GM23248 (cell line): ENCODE measurements around the gene SHC2. TPM values are rescaled to one million over a fixed set of nuclear protein-coding genes. Genes with fewer than 3 reads are reported as not detected.

Source experiments
- DNase-seq: peaks from one replicate; pipeline ENCODE4 v3.0.0-alpha.2; 2015
- H2AFZ ChIP-seq: fragments of 200-600 bp; sonication (generic); 2 replicates; pipeline ENCODE4 v1.6.1; 2016; ENCODE audit warnings: antibody characterized with exemption
- H3F3A ChIP-seq: fragments of 200-600 bp; sonication (generic); 2 replicates; pipeline ENCODE4 v1.6.1; 2016; ENCODE audit warnings: mild to moderate bottlenecking, antibody characterized with exemption, mixed run types; ENCODE audit not compliant: insufficient read depth
- H3K27ac ChIP-seq: fragments of 200-600 bp; sonication (generic); 2 replicates; pipeline ENCODE4 v1.5.1; 2016; ENCODE audit warnings: mild to moderate bottlenecking
- H3K27me3 ChIP-seq: fragments of 200-600 bp; sonication (generic); replicated peaks from 2 replicates; pipeline ENCODE4 v1.6.1; 2016; ENCODE audit warnings: mild to moderate bottlenecking; ENCODE audit not compliant: insufficient read depth
- H3K36me3 ChIP-seq: fragments of 200-600 bp; sonication (generic); 2 replicates; pipeline ENCODE4 v1.6.1; 2016; ENCODE audit warnings: low read depth, mild to moderate bottlenecking
- H3K4me1 ChIP-seq: fragments of 200-600 bp; sonication (generic); 2 replicates; pipeline ENCODE4 v1.6.1; 2016; ENCODE audit warnings: mild to moderate bottlenecking; ENCODE audit not compliant: insufficient read depth
- H3K4me2 ChIP-seq: fragments of 200-600 bp; sonication (generic); one replicate; pipeline ENCODE4 v1.6.1; 2016; ENCODE audit warnings: mild to moderate bottlenecking; ENCODE audit not compliant: unreplicated experiment
- H3K4me3 ChIP-seq: fragments of 200-600 bp; sonication (generic); 2 replicates; pipeline ENCODE4 v1.5.1; 2016; ENCODE audit warnings: mild to moderate bottlenecking
- H3K79me2 ChIP-seq: fragments of 200-600 bp; sonication (generic); 2 replicates; pipeline ENCODE4 v1.6.1; 2016; ENCODE audit warnings: mild to moderate bottlenecking; ENCODE audit not compliant: insufficient read depth
- H3K9ac ChIP-seq: fragments of 200-600 bp; sonication (generic); 2 replicates; pipeline ENCODE4 v1.6.1; 2016; ENCODE audit warnings: mild to moderate bottlenecking
- H3K9me2 ChIP-seq: fragments of 200-600 bp; sonication (generic); 2 replicates; pipeline ENCODE4 v1.6.1; 2016; ENCODE audit warnings: mixed run types, mild to moderate bottlenecking, moderate library complexity; ENCODE audit not compliant: insufficient read depth
- H3K9me3 ChIP-seq: fragments of 200-600 bp; sonication (generic); one replicate; pipeline ENCODE4 v1.6.1; 2017; ENCODE audit warnings: low read depth
- H4K20me1 ChIP-seq: fragments of 200-600 bp; sonication (generic); 2 replicates; pipeline ENCODE4 v1.6.0; 2016; ENCODE audit not compliant: insufficient read depth
- EZH2 ChIP-seq: fragments of 200-600 bp; sonication (generic); IDR thresholded peaks from 2 replicates; pipeline ENCODE4 v1.6.1; 2018; ENCODE audit warnings: antibody characterized with exemption, mild to moderate bottlenecking; ENCODE audit not compliant: insufficient read depth, poor library complexity, severe bottlenecking
- EZH2phosphoT487 ChIP-seq: fragments of 200-600 bp; sonication (generic); IDR thresholded peaks from 2 replicates; pipeline ENCODE4 v1.6.1; 2018; ENCODE audit warnings: antibody characterized with exemption, moderate library complexity, mild to moderate bottlenecking, low read depth; ENCODE audit not compliant: insufficient read depth
- WGBS, 2 experiments: methylation state at CpG; one replicate each; pipeline ENCODE4 v1.1.6; 2015 to 2017; ENCODE audit warnings: low lambda C conversion rate in 2 of 2, low coverage in 1 of 2; ENCODE audit errors: missing lambda C conversion rate in 2 of 2; 5-methylcytosine and 5-hydroxymethylcytosine counted together
- in situ Hi-C: fragments of 300-500 bp; cut with MboI; formaldehyde crosslinking; loops from 2 replicates; pipeline ENCODE4 v1.15.0; 2020
- polyA plus RNA-seq: library from polyadenylated mRNA; unstranded; fragments of >200 nt; fragmentation: Nextera tagmentation; extraction: Ambion mirVana; gene quantifications from 2 replicates; pipeline ENCODE4 v1.2.1, GENCODE V29; 2016
- total RNA-seq: library from RNA; depleted of rRNA; stranded (reverse); fragments of >200 nt; shearing (Covaris generic); gene quantifications from 2 replicates; pipeline ENCODE4 v1.2.3, GENCODE V29; 2014

Gene SHC2
- total and polyA plus RNA-seq, 2 experiments from 2014 or later, result not detected

- Histone ChIP-seq H3F3A (no peaks in the 10 kb centered on the region), H2AFZ (no peak overlapping the region), H3K36me3 (no peaks in the 10 kb centered on the region), H3K4me3 (no peak overlapping the region), H3K4me1 (no peaks in the 10 kb centered on the region), H3K9me3 (no peaks in the 10 kb centered on the region), H3K9ac (no peak overlapping the region), H3K4me2 (no peak overlapping the region), H3K27ac (no peak overlapping the region), H3K79me2 (no peaks in the 10 kb centered on the region), H4K20me1 (no peaks in the 10 kb centered on the region), H3K9me2 (no peaks in the 10 kb centered on the region), H3K27me3 (no peaks in the 10 kb centered on the region; the same call in 1 of the 2 replicates)
- in situ Hi-C loops, result no loop called here
- no peak for DNase-seq
- WGBS, 2 experiments, result 75 to 76% methylated on average over 27 to 31 of the region's 31 CpGs
- no peak for TF ChIP-seq EZH2phosphoT487
- no peak for TF ChIP-seq EZH2
These were observed 40.9 kb downstream of the SHC2 start for GRCh38 chr19:419721-420515.

DNA sequence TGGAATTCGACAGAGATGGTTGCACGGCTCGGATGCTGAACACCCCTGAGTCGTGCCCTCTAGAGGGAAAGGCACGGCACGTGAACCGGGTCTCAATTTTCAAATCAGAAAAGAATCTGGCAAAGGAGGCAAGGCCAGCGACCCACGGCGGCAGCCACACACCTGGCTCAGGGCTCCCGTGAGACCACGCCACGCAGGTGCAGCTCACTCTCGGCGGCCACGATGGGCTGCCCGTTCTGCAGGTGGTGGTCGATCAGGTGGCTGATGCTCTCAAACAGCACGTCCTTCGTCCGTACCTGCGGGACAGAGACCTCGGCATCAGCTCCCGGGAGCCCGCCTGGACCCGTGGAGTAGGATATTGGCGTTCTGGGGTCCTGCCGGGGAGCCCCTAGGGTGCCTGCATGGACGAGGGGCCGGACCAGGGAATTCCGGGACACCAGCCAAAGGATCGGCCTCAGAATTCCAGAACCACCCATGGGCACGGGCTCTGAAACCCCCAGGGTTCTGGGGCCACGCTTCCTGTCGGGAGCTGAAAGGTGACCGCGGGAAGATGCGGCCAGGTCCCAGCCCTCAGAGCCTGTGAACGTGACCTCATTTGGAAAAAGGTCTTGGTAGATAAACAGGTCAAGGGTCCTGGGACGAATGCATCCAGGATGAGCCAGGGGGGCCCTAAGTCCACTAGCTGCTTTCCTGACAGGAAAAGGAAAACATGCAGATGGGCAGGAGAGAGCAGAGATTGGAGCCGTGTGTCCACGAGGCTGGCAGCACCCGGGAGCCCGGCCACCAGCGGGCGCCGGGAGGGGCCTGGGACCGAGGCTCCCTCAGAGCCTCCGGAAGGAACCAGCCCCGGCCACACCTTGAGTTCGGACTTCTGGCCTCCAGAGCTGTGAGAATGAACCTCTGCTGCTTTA is 41.8 kb downstream of the SHC2 start:
- Histone ChIP-seq H3K9me2 (no peaks in the 10 kb centered on the region), H3K27ac (no peak overlapping the region), H3K36me3 (no peaks in the 10 kb centered on the region), H3K4me3 (no peak overlapping the region), H3K4me1 (no peaks in the 10 kb centered on the region), H2AFZ (no peak overlapping the region), H3K79me2 (no peaks in the 10 kb centered on the region), H3K9ac (no peak overlapping the region), H3K4me2 (no peak overlapping the region), H3K9me3 (no peaks in the 10 kb centered on the region), H3F3A (no peaks in the 10 kb centered on the region), H4K20me1 (no peaks in the 10 kb centered on the region), H3K27me3 (no peaks in the 10 kb centered on the region; the same call in 1 of the 2 replicates)
- in situ Hi-C loops, result no loop called here
- DNase-seq, result no peak
- 79 to 81% methylated on average over 40 to 51 of the region's 51 CpGs for WGBS, 2 experiments
- no peak for TF ChIP-seq EZH2phosphoT487
- no peak for TF ChIP-seq EZH2

DNA sequence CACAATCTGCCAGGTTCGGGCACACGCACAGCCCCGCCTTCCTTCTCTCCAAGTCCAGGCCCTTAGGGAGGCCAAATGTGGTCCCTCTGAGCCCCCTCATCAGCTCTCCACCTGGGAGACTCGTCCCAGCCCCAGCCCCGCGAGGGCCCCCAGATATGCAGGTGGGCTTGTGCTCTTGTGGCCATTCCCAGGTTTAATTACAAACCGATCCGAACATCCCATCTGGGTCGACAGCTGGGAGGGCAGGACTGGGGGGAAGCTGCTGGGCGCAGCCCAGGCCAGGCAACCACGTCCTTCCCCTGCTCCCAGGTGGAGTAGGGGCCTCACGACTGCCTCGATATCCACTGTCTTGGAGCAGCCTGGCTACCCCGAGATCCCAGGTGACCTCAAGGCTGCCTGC is 44.4 kb downstream of the SHC2 start:
- no peak overlapping the region for H3K4me2 ChIP-seq
- no peak overlapping the region for H3K9ac ChIP-seq
- H3K27ac ChIP-seq, result no peak overlapping the region
- no peak for DNase-seq
- TF ChIP-seq EZH2, result no peak
- no peak for TF ChIP-seq EZH2phosphoT487
- no peaks in the 10 kb centered on the region for H3K79me2 ChIP-seq
- H4K20me1 ChIP-seq, result no peaks in the 10 kb centered on the region
- no peaks in the 10 kb centered on the region for H3K4me1 ChIP-seq
- no peaks in the 10 kb centered on the region for H3K9me2 ChIP-seq
- no peaks in the 10 kb centered on the region for H3F3A ChIP-seq
- H3K36me3 ChIP-seq, result no peaks in the 10 kb centered on the region
- no peaks in the 10 kb centered on the region; the same call in 1 of the 2 replicates for H3K27me3 ChIP-seq
- in situ Hi-C loops, result no loop called here
- 69 to 72% methylated on average over 14 of the region's 14 CpGs for WGBS, 2 experiments
- H2AFZ ChIP-seq, result no peak overlapping the region
- H3K9me3 ChIP-seq, result no peaks in the 10 kb centered on the region
- no peak overlapping the region for H3K4me3 ChIP-seq

DNA sequence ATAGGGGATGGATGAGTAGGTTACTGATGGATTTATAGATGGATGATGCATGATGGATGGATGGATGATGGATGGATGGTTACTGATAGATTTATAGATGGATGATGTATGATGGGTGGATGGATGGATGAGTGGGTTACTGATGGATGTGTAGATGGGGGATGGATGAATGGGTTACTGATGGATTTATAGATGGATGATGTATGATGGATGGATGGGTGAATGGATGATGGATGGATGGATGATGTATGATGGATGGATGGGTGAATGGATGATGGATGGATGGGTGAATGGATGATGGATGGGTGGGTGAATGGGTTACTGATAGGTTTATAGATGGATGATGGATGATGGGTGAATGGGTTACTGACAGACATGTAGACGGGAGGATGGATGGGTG is 45.5 kb downstream of the SHC2 start:
- in situ Hi-C loops, result no loop called here
- peaks cover 2% of the 10 kb centered on the region; the same call in 1 of the 2 replicates for H3K27me3 ChIP-seq
- H2AFZ ChIP-seq, result no peak overlapping the region
- H3K9me2 ChIP-seq, result no peaks in the 10 kb centered on the region
- no peaks in the 10 kb centered on the region for H4K20me1 ChIP-seq
- no peak for DNase-seq
- WGBS, 2 experiments, result 76 to 91% methylated on average over 1 of the region's 1 CpG
- no peaks in the 10 kb centered on the region for H3F3A ChIP-seq
- H3K4me2 ChIP-seq, result no peak overlapping the region
- no peak overlapping the region for H3K9ac ChIP-seq
- H3K4me1 ChIP-seq, result no peaks in the 10 kb centered on the region
- no peak overlapping the region for H3K4me3 ChIP-seq
- no peaks in the 10 kb centered on the region for H3K36me3 ChIP-seq
- no peak overlapping the region for H3K27ac ChIP-seq
- H3K79me2 ChIP-seq, result no peaks in the 10 kb centered on the region
- TF ChIP-seq EZH2, result no peak
- no peaks in the 10 kb centered on the region for H3K9me3 ChIP-seq
